Measurements from ENCODE around the gene ART3.

DNA sequence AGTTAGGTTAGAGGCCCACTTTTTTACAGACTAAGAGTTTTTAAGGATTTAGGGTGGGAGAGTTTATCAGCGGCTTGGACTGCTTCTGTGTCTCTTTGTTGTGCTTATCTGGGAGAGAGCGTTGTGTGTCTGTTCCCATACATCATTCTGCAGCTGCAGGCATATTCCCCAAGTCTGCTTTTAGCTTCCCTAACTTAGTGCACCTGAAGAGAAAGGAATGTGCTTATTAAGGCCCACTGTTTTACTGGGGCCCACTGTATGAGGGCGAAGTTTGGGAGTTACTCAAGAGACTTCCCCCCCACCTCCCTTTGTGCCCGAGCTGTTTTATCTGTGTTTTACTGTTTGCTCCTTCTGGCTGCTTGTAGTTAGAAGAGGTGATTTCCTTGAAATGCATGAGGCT, 31.9 kb downstream of the ART3 start:
- TF ChIP-seq EP300 (IDR thresholded peaks at IDR 0.05; ENCODE audit: borderline replicate concordance in 1 of 2, low read depth in 1 of 2, low read length in 1 of 2) = no peak
- TF ChIP-seq POLR2AphosphoS5 (IDR thresholded peaks at IDR 0.05; ENCODE audit: low read depth, low read length) = no peak
- no peak for TF ChIP-seq FOXJ3 (CRISPR knock-in tag; IDR thresholded peaks at IDR 0.05)
- no peak for TF ChIP-seq EZH2phosphoT487 (IDR thresholded peaks at IDR 0.05; ENCODE audit: borderline replicate concordance, low read depth)
- TF ChIP-seq, protein P1, sequence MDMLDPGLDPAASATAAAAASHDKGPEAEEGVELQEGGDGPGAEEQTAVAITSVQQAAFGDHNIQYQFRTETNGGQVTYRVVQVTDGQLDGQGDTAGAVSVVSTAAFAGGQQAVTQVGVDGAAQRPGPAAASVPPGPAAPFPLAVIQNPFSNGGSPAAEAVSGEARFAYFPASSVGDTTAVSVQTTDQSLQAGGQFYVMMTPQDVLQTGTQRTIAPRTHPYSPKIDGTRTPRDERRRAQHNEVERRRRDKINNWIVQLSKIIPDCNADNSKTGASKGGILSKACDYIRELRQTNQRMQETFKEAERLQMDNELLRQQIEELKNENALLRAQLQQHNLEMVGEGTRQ (IDR thresholded peaks at IDR 0.05; ENCODE audit: borderline replicate concordance, low read depth, low read length) = no peak
- no peak for TF ChIP-seq TCF12 (IDR thresholded peaks at IDR 0.05)
- no peak for TF ChIP-seq CTCF (IDR thresholded peaks at IDR 0.05)
- no peak for TF ChIP-seq TEAD4 (IDR thresholded peaks at IDR 0.05; ENCODE audit: borderline replicate concordance, insufficient read depth)
- no peak for TF ChIP-seq NFIC (IDR thresholded peaks at IDR 0.05; ENCODE audit: borderline replicate concordance)
- TF ChIP-seq, protein P2, sequence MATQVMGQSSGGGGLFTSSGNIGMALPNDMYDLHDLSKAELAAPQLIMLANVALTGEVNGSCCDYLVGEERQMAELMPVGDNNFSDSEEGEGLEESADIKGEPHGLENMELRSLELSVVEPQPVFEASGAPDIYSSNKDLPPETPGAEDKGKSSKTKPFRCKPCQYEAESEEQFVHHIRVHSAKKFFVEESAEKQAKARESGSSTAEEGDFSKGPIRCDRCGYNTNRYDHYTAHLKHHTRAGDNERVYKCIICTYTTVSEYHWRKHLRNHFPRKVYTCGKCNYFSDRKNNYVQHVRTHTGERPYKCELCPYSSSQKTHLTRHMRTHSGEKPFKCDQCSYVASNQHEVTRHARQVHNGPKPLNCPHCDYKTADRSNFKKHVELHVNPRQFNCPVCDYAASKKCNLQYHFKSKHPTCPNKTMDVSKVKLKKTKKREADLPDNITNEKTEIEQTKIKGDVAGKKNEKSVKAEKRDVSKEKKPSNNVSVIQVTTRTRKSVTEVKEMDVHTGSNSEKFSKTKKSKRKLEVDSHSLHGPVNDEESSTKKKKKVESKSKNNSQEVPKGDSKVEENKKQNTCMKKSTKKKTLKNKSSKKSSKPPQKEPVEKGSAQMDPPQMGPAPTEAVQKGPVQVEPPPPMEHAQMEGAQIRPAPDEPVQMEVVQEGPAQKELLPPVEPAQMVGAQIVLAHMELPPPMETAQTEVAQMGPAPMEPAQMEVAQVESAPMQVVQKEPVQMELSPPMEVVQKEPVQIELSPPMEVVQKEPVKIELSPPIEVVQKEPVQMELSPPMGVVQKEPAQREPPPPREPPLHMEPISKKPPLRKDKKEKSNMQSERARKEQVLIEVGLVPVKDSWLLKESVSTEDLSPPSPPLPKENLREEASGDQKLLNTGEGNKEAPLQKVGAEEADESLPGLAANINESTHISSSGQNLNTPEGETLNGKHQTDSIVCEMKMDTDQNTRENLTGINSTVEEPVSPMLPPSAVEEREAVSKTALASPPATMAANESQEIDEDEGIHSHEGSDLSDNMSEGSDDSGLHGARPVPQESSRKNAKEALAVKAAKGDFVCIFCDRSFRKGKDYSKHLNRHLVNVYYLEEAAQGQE (IDR thresholded peaks at IDR 0.05; ENCODE audit: low read depth, low read length) = no peak

Measured in SK-N-SH (cell line).